Panc1 (cell line): ENCODE results near the gene ERC2. TPM values are rescaled to one million over a fixed set of nuclear protein-coding genes. Genes with fewer than 3 reads are reported as not detected.

ENCODE experiments used
- ATAC-seq: fragments of 200-7000 bp; cut with Tn5 transposase; 2 replicates; pipeline ENCODE4 v1.9.1; 2020; ENCODE audit warnings: mild to moderate bottlenecking, moderate library complexity
- BruUV-seq: library from RNA; stranded (reverse); fragments of 400-500 nt; replicated peaks from 2 replicates; lab custom pipeline; 2021; lab: Mats Ljungman, UMichigan
- CTCF ChIA-PET: fragments of 300-600 bp; sonication (Branson Sonifier 250); formaldehyde crosslinking; loops from one replicate; lab custom pipeline; 2022; ENCODE audit warnings: antibody characterized with exemption; lab: Charles Lee
- POLR2A ChIA-PET: fragments of 300-600 bp; sonication (Branson Sonifier 250); formaldehyde crosslinking; loops from one replicate; lab custom pipeline; 2022; ENCODE audit warnings: antibody characterized with exemption; lab: Charles Lee
- DNase-seq: peaks from one replicate; pipeline ENCODE4 v3.0.0-alpha.2; 2010; ENCODE audit warnings: low read depth, low spot score
- H3K27ac ChIP-seq: 2 replicates; pipeline ENCODE4 v1.5.1; 2011; ENCODE audit warnings: mild to moderate bottlenecking, low read length, inconsistent platforms
- H3K27me3 ChIP-seq: fragments of 200-500 bp; sonication (Bioruptor generic); 2 replicates; pipeline ENCODE4 v1.6.0; 2014; ENCODE audit warnings: low read length, inconsistent platforms; ENCODE audit not compliant: control insufficient read depth, insufficient read depth
- H3K36me3 ChIP-seq: fragments of 200-500 bp; sonication (Bioruptor generic); 2 replicates; pipeline ENCODE4 v1.5.1; 2014; ENCODE audit warnings: inconsistent platforms, mild to moderate bottlenecking, low read length, moderate library complexity; ENCODE audit not compliant: control insufficient read depth, insufficient read depth
- H3K4me1 ChIP-seq: 2 replicates; pipeline ENCODE4 v1.5.1; 2011; ENCODE audit warnings: inconsistent platforms, mild to moderate bottlenecking, low read length, moderate library complexity; ENCODE audit not compliant: control insufficient read depth, insufficient read depth
- H3K4me3 ChIP-seq, 2 experiments: 2 replicates each; pipeline ENCODE4 v1.5.1; 2011 to 2012; ENCODE audit warnings: low read depth in 2 of 2, low read length in 2 of 2, mild to moderate bottlenecking in 2 of 2, inconsistent platforms in 1 of 2, moderate library complexity in 1 of 2
- H3K9me3 ChIP-seq: fragments of 200-500 bp; sonication (Bioruptor generic); 2 replicates; pipeline ENCODE4 v1.5.1; 2014; ENCODE audit warnings: low read depth, mild to moderate bottlenecking, inconsistent platforms, low read length, moderate library complexity; ENCODE audit not compliant: control insufficient read depth, insufficient read depth
- POLR2AphosphoS5 ChIP-seq: IDR thresholded peaks from 2 replicates; pipeline ENCODE4 v1.6.1; 2012; ENCODE audit warnings: mild to moderate bottlenecking, low read depth, low read length, moderate library complexity
- SIN3A ChIP-seq: IDR thresholded peaks from 2 replicates; pipeline ENCODE4 v1.6.1; 2012; ENCODE audit warnings: low read depth, mild to moderate bottlenecking, low read length, moderate library complexity, borderline replicate concordance; ENCODE audit not compliant: insufficient read depth
- TCF7L2 ChIP-seq: IDR thresholded peaks from 2 replicates; pipeline ENCODE4 v1.6.1; 2011; ENCODE audit warnings: mild to moderate bottlenecking, low read depth, low read length, inconsistent platforms
- in situ Hi-C: cut with HindIII; loops from 2 replicates; pipeline ENCODE4 v1.10.0; 2016; ENCODE audit warnings: low sequenced_read_pairs, low pct_unique_long_range_greater_than_20kb
- intact Hi-C: fragments of 100-400 bp; cut with micrococcal nuclease; formaldehyde crosslinking; loops from one replicate; pipeline ENCODE4 v1.10.0; 2022; ENCODE audit not compliant: unreplicated experiment
- total RNA-seq: library from RNA; stranded (reverse); gene quantifications from one replicate; pipeline ENCODE4 v1.2.1, GENCODE V29; 2021; ENCODE audit not compliant: unreplicated experiment
- TF ChIP-seq, protein P1 (sequence below): fragments of 450-650 bp; IDR thresholded peaks from 2 replicates; pipeline ENCODE4 v1.5.1; 2017; ENCODE audit warnings: mild to moderate bottlenecking
- TF ChIP-seq, protein P2 (sequence below), 2 experiments: IDR thresholded peaks; 2 replicates each; pipeline ENCODE4 v1.6.1; 2011 to 2012; ENCODE audit warnings: low read depth in 2 of 2, control low read depth in 1 of 2, low read length in 1 of 2, mild to moderate bottlenecking in 1 of 2, moderate library complexity in 1 of 2; ENCODE audit not compliant: insufficient read depth in 1 of 2

Gene ERC2
- total RNA-seq, 1 experiment from 2014 or later, result 0.33 TPM

DNA sequence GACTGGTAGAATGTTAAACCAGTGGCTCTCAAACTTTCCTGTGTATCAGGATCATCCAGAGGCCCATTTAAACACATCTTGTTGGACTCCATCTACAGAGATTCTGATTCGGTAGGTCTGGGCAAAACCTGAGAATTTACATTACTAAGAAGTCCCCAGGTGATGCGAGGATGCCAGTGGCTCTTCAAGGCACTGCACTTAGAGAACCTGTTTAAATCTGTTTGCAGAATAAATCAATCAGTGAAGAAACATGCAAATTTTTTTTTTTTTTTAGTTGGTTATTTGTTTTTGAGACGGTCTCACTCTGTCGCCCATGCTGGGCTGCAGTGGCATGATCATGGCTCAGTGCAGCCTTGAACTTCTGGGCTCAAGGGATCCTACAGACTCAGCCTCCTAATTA is 863.4 kb downstream of the ERC2 start:
- TF ChIP-seq POLR2AphosphoS5 (no peak), SIN3A (no peak), TCF7L2 (no peak)
- TF ChIP-seq, protein P1, sequence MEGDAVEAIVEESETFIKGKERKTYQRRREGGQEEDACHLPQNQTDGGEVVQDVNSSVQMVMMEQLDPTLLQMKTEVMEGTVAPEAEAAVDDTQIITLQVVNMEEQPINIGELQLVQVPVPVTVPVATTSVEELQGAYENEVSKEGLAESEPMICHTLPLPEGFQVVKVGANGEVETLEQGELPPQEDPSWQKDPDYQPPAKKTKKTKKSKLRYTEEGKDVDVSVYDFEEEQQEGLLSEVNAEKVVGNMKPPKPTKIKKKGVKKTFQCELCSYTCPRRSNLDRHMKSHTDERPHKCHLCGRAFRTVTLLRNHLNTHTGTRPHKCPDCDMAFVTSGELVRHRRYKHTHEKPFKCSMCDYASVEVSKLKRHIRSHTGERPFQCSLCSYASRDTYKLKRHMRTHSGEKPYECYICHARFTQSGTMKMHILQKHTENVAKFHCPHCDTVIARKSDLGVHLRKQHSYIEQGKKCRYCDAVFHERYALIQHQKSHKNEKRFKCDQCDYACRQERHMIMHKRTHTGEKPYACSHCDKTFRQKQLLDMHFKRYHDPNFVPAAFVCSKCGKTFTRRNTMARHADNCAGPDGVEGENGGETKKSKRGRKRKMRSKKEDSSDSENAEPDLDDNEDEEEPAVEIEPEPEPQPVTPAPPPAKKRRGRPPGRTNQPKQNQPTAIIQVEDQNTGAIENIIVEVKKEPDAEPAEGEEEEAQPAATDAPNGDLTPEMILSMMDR, result no peak
- TF ChIP-seq, protein P2, sequence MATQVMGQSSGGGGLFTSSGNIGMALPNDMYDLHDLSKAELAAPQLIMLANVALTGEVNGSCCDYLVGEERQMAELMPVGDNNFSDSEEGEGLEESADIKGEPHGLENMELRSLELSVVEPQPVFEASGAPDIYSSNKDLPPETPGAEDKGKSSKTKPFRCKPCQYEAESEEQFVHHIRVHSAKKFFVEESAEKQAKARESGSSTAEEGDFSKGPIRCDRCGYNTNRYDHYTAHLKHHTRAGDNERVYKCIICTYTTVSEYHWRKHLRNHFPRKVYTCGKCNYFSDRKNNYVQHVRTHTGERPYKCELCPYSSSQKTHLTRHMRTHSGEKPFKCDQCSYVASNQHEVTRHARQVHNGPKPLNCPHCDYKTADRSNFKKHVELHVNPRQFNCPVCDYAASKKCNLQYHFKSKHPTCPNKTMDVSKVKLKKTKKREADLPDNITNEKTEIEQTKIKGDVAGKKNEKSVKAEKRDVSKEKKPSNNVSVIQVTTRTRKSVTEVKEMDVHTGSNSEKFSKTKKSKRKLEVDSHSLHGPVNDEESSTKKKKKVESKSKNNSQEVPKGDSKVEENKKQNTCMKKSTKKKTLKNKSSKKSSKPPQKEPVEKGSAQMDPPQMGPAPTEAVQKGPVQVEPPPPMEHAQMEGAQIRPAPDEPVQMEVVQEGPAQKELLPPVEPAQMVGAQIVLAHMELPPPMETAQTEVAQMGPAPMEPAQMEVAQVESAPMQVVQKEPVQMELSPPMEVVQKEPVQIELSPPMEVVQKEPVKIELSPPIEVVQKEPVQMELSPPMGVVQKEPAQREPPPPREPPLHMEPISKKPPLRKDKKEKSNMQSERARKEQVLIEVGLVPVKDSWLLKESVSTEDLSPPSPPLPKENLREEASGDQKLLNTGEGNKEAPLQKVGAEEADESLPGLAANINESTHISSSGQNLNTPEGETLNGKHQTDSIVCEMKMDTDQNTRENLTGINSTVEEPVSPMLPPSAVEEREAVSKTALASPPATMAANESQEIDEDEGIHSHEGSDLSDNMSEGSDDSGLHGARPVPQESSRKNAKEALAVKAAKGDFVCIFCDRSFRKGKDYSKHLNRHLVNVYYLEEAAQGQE (IDR thresholded peaks at IDR 0.05; ENCODE audit: insufficient read depth in 1 of 2, low read depth in 2 of 2, low read length in 1 of 2), result no peak
- in situ Hi-C loops (no loop called here), intact Hi-C loops (no loop called here)
- ChIA-PET POLR2A (no interaction called here), CTCF (no interaction called here)
- Histone ChIP-seq H3K27me3 (no peaks in the 10 kb centered on the region), H3K4me3 (no peak overlapping the region), H3K36me3 (no peaks in the 10 kb centered on the region), H3K9me3 (no peaks in the 10 kb centered on the region), H3K27ac (no peak overlapping the region), H3K4me1 (no peaks in the 10 kb centered on the region)
- DNase-seq, result no peak
- BruUV-seq, result no TSS peak
- ATAC-seq, result no peak

DNA sequence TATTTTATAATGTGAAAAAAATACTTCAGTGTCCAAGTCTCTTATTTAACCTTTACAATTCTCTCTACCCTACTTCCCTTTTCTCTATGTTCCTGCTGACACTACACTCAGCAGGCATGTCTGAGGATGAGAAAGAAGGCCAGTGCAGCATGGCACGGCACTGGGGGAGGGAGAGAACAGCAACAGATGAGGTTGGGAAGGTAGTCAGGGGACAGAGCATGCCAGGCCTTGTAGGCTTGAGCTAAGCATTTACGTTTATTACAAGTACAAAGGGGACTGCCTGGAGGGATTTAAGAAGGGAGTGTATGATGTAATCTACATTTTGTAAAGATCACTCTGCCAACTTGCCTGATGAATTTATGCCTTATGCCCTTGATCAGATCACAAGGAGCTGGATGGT is 863.9 kb downstream of the ERC2 start:
- Histone ChIP-seq H3K27me3 (no peaks in the 10 kb centered on the region), H3K4me3 (no peak overlapping the region), H3K36me3 (no peaks in the 10 kb centered on the region), H3K9me3 (no peaks in the 10 kb centered on the region), H3K4me1 (no peaks in the 10 kb centered on the region), H3K27ac (no peak overlapping the region)
- DNase-seq (no peak), ATAC-seq (no peak)
- no TSS peak for BruUV-seq
- TF ChIP-seq, protein P1, result no peak
- TF ChIP-seq, protein P2 (IDR thresholded peaks at IDR 0.05; ENCODE audit: insufficient read depth in 1 of 2, low read depth in 2 of 2, low read length in 1 of 2), result no peak
- no peak for TF ChIP-seq TCF7L2
- ChIA-PET POLR2A (no interaction called here), CTCF (no interaction called here)
- in situ Hi-C loops, result no loop called here
- intact Hi-C loops, result no loop called here
